Measurements from ENCODE around the gene PMM1.

- TF ChIP-seq EZH2phosphoT487 (IDR thresholded peaks at IDR 0.05; ENCODE audit: borderline replicate concordance, low read length): no peak
- TF ChIP-seq, protein P1, sequence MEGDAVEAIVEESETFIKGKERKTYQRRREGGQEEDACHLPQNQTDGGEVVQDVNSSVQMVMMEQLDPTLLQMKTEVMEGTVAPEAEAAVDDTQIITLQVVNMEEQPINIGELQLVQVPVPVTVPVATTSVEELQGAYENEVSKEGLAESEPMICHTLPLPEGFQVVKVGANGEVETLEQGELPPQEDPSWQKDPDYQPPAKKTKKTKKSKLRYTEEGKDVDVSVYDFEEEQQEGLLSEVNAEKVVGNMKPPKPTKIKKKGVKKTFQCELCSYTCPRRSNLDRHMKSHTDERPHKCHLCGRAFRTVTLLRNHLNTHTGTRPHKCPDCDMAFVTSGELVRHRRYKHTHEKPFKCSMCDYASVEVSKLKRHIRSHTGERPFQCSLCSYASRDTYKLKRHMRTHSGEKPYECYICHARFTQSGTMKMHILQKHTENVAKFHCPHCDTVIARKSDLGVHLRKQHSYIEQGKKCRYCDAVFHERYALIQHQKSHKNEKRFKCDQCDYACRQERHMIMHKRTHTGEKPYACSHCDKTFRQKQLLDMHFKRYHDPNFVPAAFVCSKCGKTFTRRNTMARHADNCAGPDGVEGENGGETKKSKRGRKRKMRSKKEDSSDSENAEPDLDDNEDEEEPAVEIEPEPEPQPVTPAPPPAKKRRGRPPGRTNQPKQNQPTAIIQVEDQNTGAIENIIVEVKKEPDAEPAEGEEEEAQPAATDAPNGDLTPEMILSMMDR (conservative IDR thresholded peaks at IDR 0.05; ENCODE audit: low read depth, low read length): no peak
These were observed 32.0 kb downstream of the PMM1 start for GRCh38 chr22:41557401-41558240.

Data from PC-3 (cell line).